Motor neuron (in vitro differentiated cells): ENCODE data around the gene DIS3L2. TPM values are rescaled to one million over a fixed set of nuclear protein-coding genes. Genes with fewer than 3 reads are reported as not detected.
A peak's percentile ranks its signal among the peaks of the same experiment; 100 is the strongest.
"Not testable (repeated sequence)": the region's sequence is repeated elsewhere in the genome, so short reads cannot be mapped to it uniquely, and the experiment has no call there.

Experiments used
- ATAC-seq, 8 experiments: fragments of 200-7000 bp; cut with Tn5 transposase; replicated peaks in 6 of 8; 2 replicates each; pipeline ENCODE4 v1.8.0; 2021; ENCODE audit warnings: mild to moderate bottlenecking in 8 of 8, moderate library complexity in 8 of 8
- H3K27ac ChIP-seq, 2 donors: fragments of 250-450 bp; sonication (Bioruptor Pico); 2 replicates each; pipeline ENCODE4 v1.9.0; 2021; ENCODE audit warnings: antibody characterized with exemption in 2 of 2, mild to moderate bottlenecking in 2 of 2, moderate library complexity in 1 of 2
- H3K4me1 ChIP-seq, 2 donors: fragments of 250-450 bp; sonication (Bioruptor Pico); replicated peaks in 1 of 2; 2 replicates each; pipeline ENCODE4 v1.6.1; 2021; ENCODE audit warnings: antibody characterized with exemption in 2 of 2, mild to moderate bottlenecking in 2 of 2, moderate library complexity in 1 of 2
- H3K4me3 ChIP-seq, 5 donors: fragments of 250-450 bp; sonication (Bioruptor Pico); 2 replicates each; pipeline ENCODE4 v1.9.0; 2021; ENCODE audit warnings: antibody characterized with exemption in 5 of 5, mild to moderate bottlenecking in 5 of 5, moderate library complexity in 4 of 5
- WGBS, 10 experiments: fragments of 450-650 bp; shearing (Covaris generic); methylation state at CpG; one replicate each; pipeline ENCODE4 v1.0.0; 2022; 5-methylcytosine and 5-hydroxymethylcytosine counted together
- in situ Hi-C, 9 experiments: fragments of 400-800 bp; cut with MboI; loops; one replicate each; pipeline ENCODE4 v1.15.0; 2021; ENCODE audit warnings: low sequenced_read_pairs in 9 of 9, low pct_unique_long_range_greater_than_20kb in 2 of 9; ENCODE audit not compliant: unreplicated experiment in 9 of 9
- total RNA-seq, 8 experiments: library from RNA; unstranded; fragments of 300-600 nt; gene quantifications; 2 replicates each; pipeline versions ENCODE4 v1.2.3 to v1.2.4, GENCODE V29; 2022

Gene DIS3L2
- total RNA-seq, 8 experiments from 2014 or later, result 10.6 to 33.1 (median 21.8) TPM

DNA sequence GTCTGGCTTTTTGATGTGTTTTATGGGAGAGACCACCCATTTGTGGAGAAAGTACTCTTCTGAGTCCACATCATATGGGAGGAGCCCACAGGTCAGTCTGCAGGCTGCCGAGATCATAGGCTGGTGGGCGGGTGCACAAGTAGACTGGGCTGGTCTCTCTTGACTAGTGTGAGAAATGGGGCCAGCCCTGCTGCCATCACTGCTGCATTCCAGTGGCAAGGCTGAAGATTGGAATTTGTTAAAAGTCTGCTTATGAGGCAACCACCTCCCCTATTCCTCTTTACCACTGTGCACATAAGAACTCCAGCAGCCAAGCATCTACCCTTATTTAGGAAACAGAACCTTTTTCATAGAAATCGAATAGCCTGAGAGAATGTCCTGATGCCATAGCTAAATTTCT is 200.7 kb downstream of the DIS3L2 start:
- no peak overlapping the region for H3K27ac ChIP-seq
- in situ Hi-C loops, result no loop called here
- no peaks in the 10 kb centered on the region for H3K4me1 ChIP-seq
- H3K4me3 ChIP-seq, result no peak overlapping the region
- ATAC-seq, result peak in 2 of 8 experiments; percentile 25 to 82
- WGBS, 10 experiments, result 77 to 100% (median 92%) methylated on average over 2 to 3 of the region's 3 CpGs; no CpG with 5 or more reads in 5 of the 10 experiments

DNA sequence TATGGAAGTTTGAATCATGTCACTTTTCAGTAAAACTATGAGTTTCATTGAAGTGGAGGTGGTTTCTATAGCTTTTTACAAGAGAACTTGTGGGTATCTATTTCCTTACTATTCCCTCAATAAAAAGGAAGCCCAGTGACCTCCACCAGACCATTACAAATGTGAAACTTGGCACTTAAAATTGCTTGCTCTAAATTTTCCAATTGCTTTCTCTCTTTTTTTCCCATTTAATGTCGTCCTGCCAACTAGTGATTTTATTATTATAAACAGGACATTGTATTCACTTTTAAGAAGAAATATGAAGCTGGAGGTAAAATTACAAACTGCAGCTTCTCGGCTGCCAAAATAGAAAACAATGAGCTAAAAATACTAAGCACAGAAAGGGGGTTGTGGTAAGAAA is 208.9 kb downstream of the DIS3L2 start:
- H3K27ac ChIP-seq, result no peak overlapping the region
- in situ Hi-C loops, result no loop called here
- no peak overlapping the region for H3K4me3 ChIP-seq
- no peak for ATAC-seq
- H3K4me1 ChIP-seq, result no peaks in the 10 kb centered on the region
- 8 to 100% (median 73%) methylated on average over 1 to 2 of the region's 2 CpGs for WGBS, 10 experiments

DNA sequence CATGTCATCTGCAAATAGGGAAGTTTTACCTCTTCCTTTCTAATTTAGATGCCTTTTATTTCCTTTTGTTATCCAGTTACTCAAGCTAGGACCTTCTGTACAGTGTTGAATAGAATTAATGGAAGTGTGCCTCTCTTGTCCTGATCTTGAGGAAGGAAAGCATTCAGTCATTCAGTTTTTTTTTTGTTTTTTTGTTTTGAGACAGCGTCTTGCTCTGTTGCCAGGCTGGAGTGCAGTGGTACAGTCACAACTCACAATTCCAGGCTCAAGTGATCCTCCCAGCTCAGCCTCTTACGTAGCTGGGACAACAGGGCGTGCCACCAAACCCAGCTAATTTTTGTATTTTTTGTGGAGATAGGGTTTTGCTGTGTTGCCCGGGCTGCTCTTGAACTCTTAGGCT is 213.1 kb downstream of the DIS3L2 start:
- Histone ChIP-seq H3K4me3 (no peak overlapping the region), H3K4me1 (no peaks in the 10 kb centered on the region), H3K27ac (no peak overlapping the region)
- WGBS, 10 experiments, result 75 to 100% (median 91%) methylated on average over 1 to 4 of the region's 4 CpGs; no CpG with 5 or more reads in 2 of the 10 experiments
- peak in 2 of 8 experiments; percentile 45 to 70 for ATAC-seq
- in situ Hi-C loops, result no loop called here

DNA sequence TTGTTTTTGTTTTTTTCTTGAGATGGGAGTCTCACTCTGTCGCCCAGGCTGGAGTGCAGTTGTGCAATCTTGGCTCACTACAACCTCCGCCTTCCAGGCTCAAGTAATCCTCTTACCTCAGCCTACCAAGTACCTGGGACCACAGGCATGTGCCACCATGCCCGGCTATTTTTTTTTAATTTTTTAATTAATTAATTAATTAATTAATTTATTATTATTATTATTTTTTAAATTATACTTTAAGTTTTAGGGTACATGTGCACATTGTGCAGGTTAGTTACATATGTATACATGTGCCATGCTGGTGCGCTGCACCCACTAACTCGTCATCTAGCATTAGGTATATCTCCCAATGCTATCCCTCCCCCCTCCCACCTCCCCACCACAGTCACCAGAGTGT is 215.1 kb downstream of the DIS3L2 start:
- ATAC-seq, H3K4me1 ChIP-seq, in situ Hi-C loops, H3K27ac ChIP-seq, H3K4me3 ChIP-seq: not testable (repeated sequence)
- WGBS, 10 experiments, result 90 to 100% (median 100%) methylated on average over 1 to 3 of the region's 5 CpGs

DNA sequence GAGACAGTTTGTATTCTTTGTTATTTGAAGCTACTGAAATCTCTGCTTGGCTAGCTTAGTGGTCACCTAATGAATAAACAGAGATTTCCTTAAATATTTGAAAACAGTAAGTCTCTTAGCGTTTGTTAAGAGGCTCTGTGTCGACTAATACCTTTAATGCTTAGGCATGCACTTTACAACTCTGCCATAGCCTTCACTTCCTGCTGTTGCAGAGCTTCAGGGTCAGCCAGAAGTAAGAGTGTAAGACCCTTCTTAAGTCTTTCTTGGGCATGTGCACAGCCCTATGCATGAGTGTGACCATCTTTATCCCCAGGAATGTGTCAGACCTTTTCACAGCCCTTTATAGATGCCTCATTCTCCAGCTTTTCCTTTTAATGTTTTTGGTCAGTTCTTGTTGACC is 221.8 kb downstream of the DIS3L2 start:
- Histone ChIP-seq H3K27ac (no peak overlapping the region), H3K4me1 (no peaks in the 10 kb centered on the region), H3K4me3 (no peak overlapping the region)
- in situ Hi-C loops, result no loop called here
- 63 to 100% (median 94%) methylated on average over 1 to 2 of the region's 2 CpGs; no CpG with 5 or more reads in 3 of the 10 experiments for WGBS, 10 experiments
- no peak for ATAC-seq

DNA sequence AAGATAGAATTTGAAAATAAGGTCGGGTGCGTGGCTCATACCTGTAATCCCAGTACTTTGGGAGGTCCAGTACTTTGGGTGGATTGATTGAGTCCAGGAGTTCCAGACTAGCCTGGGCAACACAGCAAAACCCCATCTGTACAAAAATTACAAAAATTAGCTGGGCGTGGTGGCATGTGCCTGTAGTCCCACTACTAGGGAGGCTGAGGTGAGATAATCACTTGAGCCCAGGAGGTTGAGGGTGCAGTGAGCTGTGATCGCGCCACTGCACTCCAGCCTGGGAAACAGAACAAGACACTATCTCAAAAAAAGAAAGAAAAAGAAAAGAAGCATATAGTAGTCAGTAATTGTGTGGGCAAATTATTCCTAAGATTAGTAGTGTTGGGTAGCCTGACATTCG is 222.8 kb downstream of the DIS3L2 start:
- no peak for ATAC-seq
- Histone ChIP-seq H3K27ac (no peak overlapping the region), H3K4me3 (no peak overlapping the region), H3K4me1 (no peaks in the 10 kb centered on the region)
- in situ Hi-C loops, result no loop called here
- 83 to 100% (median 94%) methylated on average over 1 to 6 of the region's 6 CpGs; no CpG with 5 or more reads in 1 of the 10 experiments for WGBS, 10 experiments

DNA sequence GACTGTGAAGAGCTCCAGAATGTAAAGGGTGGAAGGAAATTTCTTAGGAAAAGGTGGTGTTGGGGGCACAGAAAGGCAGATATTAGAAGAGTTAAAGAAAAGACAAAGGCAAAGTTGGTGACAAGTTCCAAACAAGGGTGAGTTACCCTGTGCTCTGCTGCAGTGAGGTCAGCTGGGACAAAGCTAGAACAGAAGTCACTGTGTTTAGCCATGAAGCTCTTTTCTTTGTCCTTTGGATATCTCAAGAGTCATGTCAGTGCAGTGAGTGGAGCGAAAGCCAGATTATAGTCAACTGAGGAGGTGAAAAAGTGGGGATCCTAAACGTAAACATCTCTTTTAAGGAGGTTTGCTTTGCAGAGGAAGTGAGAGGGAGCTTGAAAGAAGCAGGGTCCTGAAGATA is 229.3 kb downstream of the DIS3L2 start:
- no peak overlapping the region for H3K4me3 ChIP-seq
- H3K4me1 ChIP-seq, result no peaks in the 10 kb centered on the region
- no peak overlapping the region for H3K27ac ChIP-seq
- WGBS, 10 experiments, result 54 to 100% (median 94%) methylated on average over 1 to 2 of the region's 2 CpGs; no CpG with 5 or more reads in 3 of the 10 experiments
- in situ Hi-C loops, result no loop called here
- no peak for ATAC-seq

DNA sequence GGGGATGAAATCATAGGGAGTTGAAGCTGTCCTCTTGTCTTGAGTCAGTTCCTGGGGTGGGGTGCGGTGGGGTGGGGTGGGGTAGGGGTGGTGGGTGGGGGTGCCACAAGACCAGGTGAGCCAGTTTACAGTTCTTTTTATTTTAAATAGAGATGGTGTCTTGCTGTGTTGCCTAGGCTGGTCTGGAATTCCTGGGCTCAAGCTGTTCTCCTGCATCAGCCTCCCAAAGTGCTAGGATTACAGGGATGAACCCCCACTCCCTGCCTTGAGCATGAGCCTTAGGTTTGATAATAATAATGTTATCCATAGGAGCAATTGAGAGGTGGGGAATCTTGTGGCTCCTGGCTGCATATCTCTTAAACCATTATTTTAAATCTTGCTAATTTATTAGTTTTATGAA is 234.0 kb downstream of the DIS3L2 start:
- in situ Hi-C loops, result no loop called here
- H3K4me1 ChIP-seq, result peaks cover 0 to 4% of the 10 kb centered on the region in 2 donors
- H3K27ac ChIP-seq, result no peak overlapping the region
- H3K4me3 ChIP-seq, result no peak overlapping the region
- WGBS, 10 experiments, result 100% methylated on average over 1 of the region's 1 CpG; no CpG with 5 or more reads in 9 of the 10 experiments
- ATAC-seq, result no peak

DNA sequence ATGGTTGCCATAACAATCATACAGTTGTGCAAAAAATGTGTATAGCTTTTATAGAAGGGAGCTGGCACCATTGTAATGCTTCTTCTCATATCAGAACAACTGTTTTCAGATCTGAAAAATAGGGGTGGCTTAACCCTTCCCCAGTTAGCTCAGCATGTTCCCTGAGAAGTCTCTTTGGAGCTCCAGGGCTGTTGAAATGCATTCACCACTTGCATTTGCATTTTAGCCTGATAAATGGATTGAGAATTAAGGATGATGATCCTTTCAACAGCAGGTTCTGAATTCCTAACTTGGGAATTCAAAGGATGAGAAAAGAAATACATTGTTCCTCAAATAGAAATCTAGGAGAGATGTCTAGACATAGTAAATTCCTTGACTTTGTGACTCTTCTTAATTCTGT is 235.3 kb downstream of the DIS3L2 start:
- H3K27ac ChIP-seq, result no peak overlapping the region
- in situ Hi-C loops, result no loop called here
- no peak overlapping the region for H3K4me3 ChIP-seq
- peak in 1 of 8 experiments; percentile 25 for ATAC-seq
- H3K4me1 ChIP-seq, result peaks cover 0 to 4% of the 10 kb centered on the region in 2 donors

DNA sequence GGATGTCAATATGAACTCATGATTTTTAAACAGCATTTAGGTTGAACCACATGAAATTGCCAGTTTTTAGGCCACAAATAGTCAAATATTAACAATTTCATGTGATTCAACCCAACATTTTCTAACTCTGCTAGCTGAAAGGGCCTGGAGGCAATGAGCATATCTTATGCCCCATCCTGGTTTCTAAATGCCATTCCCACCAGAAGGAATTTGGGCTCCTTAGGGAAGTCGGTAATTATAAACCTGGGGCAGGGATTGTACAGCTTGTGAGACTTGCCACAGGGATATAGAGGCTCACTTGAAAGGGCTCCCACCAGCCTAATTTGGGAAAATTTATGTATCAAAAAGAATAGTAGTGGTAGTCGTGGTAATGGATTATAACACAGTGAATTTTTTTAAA is 238.7 kb downstream of the DIS3L2 start:
- no peak overlapping the region for H3K27ac ChIP-seq
- 60 to 100% (median 96%) methylated on average over 1 to 2 of the region's 2 CpGs for WGBS, 10 experiments
- H3K4me1 ChIP-seq, result peaks cover 0 to 14% of the 10 kb centered on the region in 2 donors
- no peak for ATAC-seq
- in situ Hi-C loops, result no loop called here
- no peak overlapping the region for H3K4me3 ChIP-seq

DNA sequence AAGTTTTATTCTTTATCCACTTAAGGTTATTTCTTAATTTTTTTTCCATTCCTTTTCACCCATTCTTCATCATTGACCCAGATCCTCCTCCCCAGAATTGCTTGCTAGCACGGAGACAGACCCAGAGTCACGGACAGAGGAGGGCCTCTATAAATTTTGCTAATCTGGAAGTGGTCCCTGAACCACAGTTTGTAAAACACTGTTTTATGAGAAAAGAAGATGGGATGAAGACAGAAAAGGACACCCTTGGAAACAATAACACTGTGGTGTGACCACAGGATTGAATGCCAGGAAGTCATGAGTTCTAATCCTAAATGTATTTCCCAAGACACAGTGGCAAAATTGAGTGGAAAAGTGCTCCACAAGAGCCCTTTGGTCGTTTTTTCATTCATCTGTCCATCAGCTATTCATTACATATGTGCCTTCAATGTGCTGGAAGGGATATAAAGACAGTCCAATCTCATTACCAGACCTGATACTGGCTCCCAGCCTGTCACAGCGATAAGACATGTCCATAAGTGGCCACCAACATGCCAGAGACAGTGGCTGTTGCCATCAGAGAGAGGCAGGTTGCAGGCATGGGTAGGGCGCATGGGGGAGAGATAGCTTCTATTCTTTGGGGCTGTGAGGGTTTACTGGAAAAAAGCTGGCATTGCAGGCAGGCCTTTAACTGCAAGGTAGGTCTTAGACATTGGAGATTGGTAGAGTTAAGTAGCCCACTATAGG is 241.8 kb downstream of the DIS3L2 start:
- 50 to 100% (median 97%) methylated on average over 1 to 4 of the region's 5 CpGs for WGBS, 10 experiments
- in situ Hi-C loops, result no loop called here
- no peak for ATAC-seq
- no peak overlapping the region for H3K27ac ChIP-seq
- peaks cover 0 to 9% of the 10 kb centered on the region in 2 donors for H3K4me1 ChIP-seq
- no peak overlapping the region for H3K4me3 ChIP-seq

DNA sequence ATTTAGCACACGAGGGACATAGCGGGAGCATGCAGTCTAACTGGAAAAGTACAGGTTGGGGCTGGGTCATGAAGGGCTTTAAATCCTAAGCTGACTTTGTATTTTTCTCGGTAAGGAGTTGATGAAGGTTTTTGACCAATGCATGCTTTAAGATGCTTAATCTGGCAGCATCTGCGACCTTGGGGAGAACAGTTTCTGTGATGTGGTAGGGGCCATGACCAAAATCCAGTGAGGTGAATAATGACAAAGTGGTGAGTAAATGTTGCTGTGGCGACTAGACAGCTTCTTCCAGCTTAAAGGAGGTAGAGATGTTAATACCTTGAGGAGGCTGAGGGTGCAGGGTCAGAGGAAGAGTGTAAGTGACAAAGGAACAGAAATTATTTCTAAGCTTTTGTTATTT is 242.4 kb downstream of the DIS3L2 start:
- 57 to 100% (median 96%) methylated on average over 1 to 5 of the region's 5 CpGs for WGBS, 10 experiments
- H3K4me3 ChIP-seq, result no peak overlapping the region
- H3K4me1 ChIP-seq, result peaks cover 0 to 9% of the 10 kb centered on the region in 2 donors
- in situ Hi-C loops, result no loop called here
- no peak overlapping the region for H3K27ac ChIP-seq
- ATAC-seq, result no peak

DNA sequence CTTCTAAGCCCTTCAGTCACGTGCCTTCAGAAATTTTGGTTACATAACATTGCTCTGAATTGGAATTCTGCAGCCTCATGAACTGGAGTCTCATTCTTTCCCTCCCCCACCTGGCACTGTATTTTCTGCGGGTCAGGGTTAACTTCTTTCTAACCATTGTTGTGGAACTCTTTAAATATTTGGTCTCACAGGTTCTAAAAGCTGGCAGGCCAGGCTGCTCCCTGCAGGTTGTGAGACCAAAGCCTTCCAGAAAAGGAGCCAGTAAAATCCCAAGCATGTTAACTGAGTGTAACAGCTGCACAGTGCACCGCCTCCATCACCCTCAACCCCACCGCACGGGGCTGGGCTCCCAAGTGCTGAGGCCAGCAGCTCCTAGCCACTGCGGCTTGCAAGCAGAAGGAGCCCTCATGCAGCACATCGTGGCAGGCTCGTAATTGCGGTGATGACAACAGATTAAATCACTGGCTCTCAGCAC is 243.0 kb downstream of the DIS3L2 start:
- H3K27ac ChIP-seq, result no peak overlapping the region
- peak in 5 of 8 experiments; percentile 22 to 82 (median 52) for ATAC-seq
- WGBS, 10 experiments, result 0 to 100% (median 57%) methylated on average over 1 to 9 of the region's 9 CpGs; no CpG with 5 or more reads in 2 of the 10 experiments
- peaks cover 0 to 9% of the 10 kb centered on the region in 2 donors for H3K4me1 ChIP-seq
- no peak overlapping the region for H3K4me3 ChIP-seq
- in situ Hi-C loops, result no loop called here

DNA sequence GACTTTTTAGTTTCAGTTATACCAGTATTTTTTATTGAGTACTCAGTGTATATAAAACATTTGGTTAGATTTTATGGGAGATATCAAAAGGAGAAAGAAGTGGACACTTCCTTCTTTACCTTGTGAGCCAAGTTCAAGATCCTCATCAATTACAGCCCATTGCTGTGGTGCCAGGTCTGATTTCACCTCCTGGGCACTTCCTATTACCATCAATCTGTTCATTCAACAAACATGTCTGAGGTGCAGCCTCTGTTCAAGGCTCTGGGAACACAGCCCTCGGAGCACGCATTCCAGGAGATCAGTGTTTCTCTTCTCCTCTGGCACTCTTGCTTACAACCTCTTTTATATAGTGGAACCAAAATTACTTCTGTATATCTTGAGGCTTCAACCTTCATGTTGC is 245.7 kb downstream of the DIS3L2 start:
- no peak overlapping the region for H3K4me3 ChIP-seq
- H3K27ac ChIP-seq, result no peak overlapping the region
- peaks cover 0 to 9% of the 10 kb centered on the region in 2 donors for H3K4me1 ChIP-seq
- 62 to 100% (median 100%) methylated on average over 2 of the region's 2 CpGs; no CpG with 5 or more reads in 3 of the 10 experiments for WGBS, 10 experiments
- peak in 1 of 8 experiments; percentile 54 for ATAC-seq
- in situ Hi-C loops, result no loop called here
